SK-N-SH treated with all-trans-retinoic acid at 6 μM for 48 hours (cell line): ENCODE data around the gene COG2.

ENCODE experiments used
- ATAC-seq: fragments of 200-7000 bp; cut with Tn5 transposase; 3 replicates; pipeline ENCODE4 v1.9.1; 2020; ENCODE audit warnings: mild to moderate bottlenecking, moderate library complexity
- ARNTL ChIP-seq: fragments of 450-650 bp; formaldehyde crosslinking; IDR thresholded peaks from 2 replicates; pipeline ENCODE4 v1.5.0; 2020; ENCODE audit warnings: low read depth, mild to moderate bottlenecking, moderate library complexity, borderline replicate concordance
- BACH2 ChIP-seq: fragments of 250-450 bp; sonication (Bioruptor Pico); IDR thresholded peaks from 2 replicates; pipeline ENCODE4 v1.9.0; 2021; ENCODE audit warnings: mild to moderate bottlenecking, borderline replicate concordance
- CSDC2 ChIP-seq: fragments of 250-450 bp; sonication (Bioruptor Pico); IDR thresholded peaks from 2 replicates; pipeline ENCODE4 v1.5.0; 2020; ENCODE audit warnings: mild to moderate bottlenecking, moderate library complexity
- ESRRG ChIP-seq: fragments of 250-450 bp; sonication (Bioruptor Pico); IDR thresholded peaks from 2 replicates; pipeline ENCODE4 v1.6.1; 2021; ENCODE audit warnings: mild to moderate bottlenecking
- GLIS3 ChIP-seq: fragments of 250-450 bp; sonication (Bioruptor Pico); IDR thresholded peaks from 2 replicates; pipeline ENCODE4 v1.5.0; 2020; ENCODE audit warnings: mild to moderate bottlenecking, moderate library complexity
- ISL1 ChIP-seq: fragments of 250-450 bp; sonication (Bioruptor Pico); IDR thresholded peaks from 2 replicates; pipeline ENCODE4 v2.1.2; 2022; ENCODE audit warnings: mild to moderate bottlenecking, moderate library complexity
- OSR1 ChIP-seq: fragments of 250-450 bp; sonication (Bioruptor Pico); IDR thresholded peaks from 2 replicates; pipeline ENCODE4 v1.8.0; 2022; ENCODE audit warnings: moderate library complexity, mild to moderate bottlenecking, inconsistent platforms
- PATZ1 ChIP-seq: fragments of 250-450 bp; sonication (Bioruptor Pico); IDR thresholded peaks from 2 replicates; pipeline ENCODE4 v1.8.0; 2020; ENCODE audit warnings: mild to moderate bottlenecking, moderate library complexity, borderline replicate concordance
- POU6F1 ChIP-seq: fragments of 250-450 bp; sonication (Bioruptor Pico); IDR thresholded peaks from 2 replicates; pipeline ENCODE4 v1.8.0; 2021; ENCODE audit warnings: low read depth, mild to moderate bottlenecking, moderate library complexity, borderline replicate concordance
- PPARA ChIP-seq: fragments of 250-450 bp; sonication (Bioruptor Pico); IDR thresholded peaks from 2 replicates; pipeline ENCODE4 v1.5.0; 2020; ENCODE audit warnings: mild to moderate bottlenecking, borderline replicate concordance
- RARB ChIP-seq: fragments of 250-450 bp; sonication (Bioruptor Pico); IDR thresholded peaks from 2 replicates; pipeline ENCODE4 v1.8.0; 2021; ENCODE audit warnings: mild to moderate bottlenecking, moderate library complexity
- SNAI2 ChIP-seq: fragments of 250-450 bp; sonication (Bioruptor Pico); IDR thresholded peaks from 2 replicates; pipeline ENCODE4 v1.5.0; 2020; ENCODE audit warnings: mild to moderate bottlenecking, moderate library complexity
- TCF4 ChIP-seq: fragments of 250-450 bp; sonication (Bioruptor Pico); IDR thresholded peaks from 2 replicates; pipeline ENCODE4 v1.8.0; 2021; ENCODE audit warnings: mild to moderate bottlenecking, moderate library complexity, borderline replicate concordance
- TOX ChIP-seq: fragments of 250-450 bp; sonication (Bioruptor Pico); IDR thresholded peaks from 2 replicates; pipeline ENCODE4 v1.8.0; 2021; ENCODE audit warnings: mild to moderate bottlenecking, moderate library complexity, borderline replicate concordance
- ZC3H10 ChIP-seq: fragments of 250-450 bp; sonication (Bioruptor Pico); IDR thresholded peaks from 2 replicates; pipeline ENCODE4 v1.5.1; 2021; ENCODE audit warnings: mild to moderate bottlenecking, moderate library complexity
- ZFP30 ChIP-seq: fragments of 450-650 bp; formaldehyde crosslinking; IDR thresholded peaks from 2 replicates; pipeline ENCODE4 v1.5.0; 2022; ENCODE audit warnings: mild to moderate bottlenecking, moderate library complexity
- ZNF565 ChIP-seq: fragments of 450-650 bp; formaldehyde crosslinking; conservative IDR thresholded peaks from 2 replicates; pipeline ENCODE4 v1.5.0; 2020; ENCODE audit warnings: low read depth, mild to moderate bottlenecking, moderate library complexity
- ZNF70 ChIP-seq: fragments of 450-650 bp; formaldehyde crosslinking; IDR thresholded peaks from 2 replicates; pipeline ENCODE4 v1.5.0; 2020; ENCODE audit warnings: mild to moderate bottlenecking, moderate library complexity
- ZNF8 ChIP-seq: fragments of 450-650 bp; formaldehyde crosslinking; IDR thresholded peaks from 2 replicates; pipeline ENCODE4 v1.5.0; 2020; ENCODE audit warnings: mild to moderate bottlenecking, moderate library complexity
- TF ChIP-seq, protein P1 (sequence below): fragments of 250-450 bp; sonication (Bioruptor Pico); IDR thresholded peaks from 2 replicates; pipeline ENCODE4 v1.5.0; 2020; ENCODE audit warnings: mild to moderate bottlenecking, moderate library complexity
- TF ChIP-seq, protein P2 (sequence below): fragments of 250-450 bp; sonication (Bioruptor Pico); IDR thresholded peaks from 2 replicates; pipeline ENCODE4 v1.5.1; 2020; ENCODE audit warnings: low read depth, mild to moderate bottlenecking, moderate library complexity

Gene COG2

DNA sequence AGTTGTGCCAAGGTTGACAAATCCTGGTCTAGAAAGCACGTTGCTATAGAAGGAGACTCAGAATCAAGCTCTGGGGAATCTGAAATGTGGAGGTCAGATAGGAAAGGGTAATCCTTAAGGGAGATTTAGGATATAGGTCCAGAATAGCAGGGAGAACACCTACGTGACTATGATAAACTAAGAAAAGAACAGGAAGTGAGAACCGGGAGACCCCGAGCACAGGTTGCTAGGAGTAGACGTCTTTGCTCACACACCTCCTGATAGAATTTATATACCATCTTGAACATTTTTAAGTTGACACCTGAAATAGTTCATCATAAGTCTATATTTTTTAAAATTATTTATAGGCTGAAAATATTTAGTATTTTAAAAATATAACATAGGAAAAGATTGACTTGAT, 7.9 kb upstream of the COG2 start:
- no peak for ATAC-seq
- TF ChIP-seq OSR1 (CRISPR knock-in tag) = no peak
- TF ChIP-seq PATZ1 (CRISPR knock-in tag) = no peak
- no peak for TF ChIP-seq CSDC2
- TF ChIP-seq ZNF8 = no peak
- TF ChIP-seq ZFP30 = no peak
- TF ChIP-seq, protein P1, sequence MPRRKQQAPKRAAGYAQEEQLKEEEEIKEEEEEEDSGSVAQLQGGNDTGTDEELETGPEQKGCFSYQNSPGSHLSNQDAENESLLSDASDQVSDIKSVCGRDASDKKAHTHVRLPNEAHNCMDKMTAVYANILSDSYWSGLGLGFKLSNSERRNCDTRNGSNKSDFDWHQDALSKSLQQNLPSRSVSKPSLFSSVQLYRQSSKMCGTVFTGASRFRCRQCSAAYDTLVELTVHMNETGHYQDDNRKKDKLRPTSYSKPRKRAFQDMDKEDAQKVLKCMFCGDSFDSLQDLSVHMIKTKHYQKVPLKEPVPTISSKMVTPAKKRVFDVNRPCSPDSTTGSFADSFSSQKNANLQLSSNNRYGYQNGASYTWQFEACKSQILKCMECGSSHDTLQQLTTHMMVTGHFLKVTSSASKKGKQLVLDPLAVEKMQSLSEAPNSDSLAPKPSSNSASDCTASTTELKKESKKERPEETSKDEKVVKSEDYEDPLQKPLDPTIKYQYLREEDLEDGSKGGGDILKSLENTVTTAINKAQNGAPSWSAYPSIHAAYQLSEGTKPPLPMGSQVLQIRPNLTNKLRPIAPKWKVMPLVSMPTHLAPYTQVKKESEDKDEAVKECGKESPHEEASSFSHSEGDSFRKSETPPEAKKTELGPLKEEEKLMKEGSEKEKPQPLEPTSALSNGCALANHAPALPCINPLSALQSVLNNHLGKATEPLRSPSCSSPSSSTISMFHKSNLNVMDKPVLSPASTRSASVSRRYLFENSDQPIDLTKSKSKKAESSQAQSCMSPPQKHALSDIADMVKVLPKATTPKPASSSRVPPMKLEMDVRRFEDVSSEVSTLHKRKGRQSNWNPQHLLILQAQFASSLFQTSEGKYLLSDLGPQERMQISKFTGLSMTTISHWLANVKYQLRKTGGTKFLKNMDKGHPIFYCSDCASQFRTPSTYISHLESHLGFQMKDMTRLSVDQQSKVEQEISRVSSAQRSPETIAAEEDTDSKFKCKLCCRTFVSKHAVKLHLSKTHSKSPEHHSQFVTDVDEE (CRISPR knock-in tag) = no peak
- TF ChIP-seq SNAI2 (CRISPR knock-in tag) = no peak
- TF ChIP-seq ISL1 (CRISPR knock-in tag) = no peak
- TF ChIP-seq TCF4 (CRISPR knock-in tag) = no peak
- TF ChIP-seq ZNF565 (CRISPR knock-in tag) = no peak
- TF ChIP-seq ARNTL = no peak
- no peak for TF ChIP-seq ZNF70 (CRISPR knock-in tag)
- no peak for TF ChIP-seq GLIS3 (CRISPR knock-in tag)
- TF ChIP-seq, protein P2, sequence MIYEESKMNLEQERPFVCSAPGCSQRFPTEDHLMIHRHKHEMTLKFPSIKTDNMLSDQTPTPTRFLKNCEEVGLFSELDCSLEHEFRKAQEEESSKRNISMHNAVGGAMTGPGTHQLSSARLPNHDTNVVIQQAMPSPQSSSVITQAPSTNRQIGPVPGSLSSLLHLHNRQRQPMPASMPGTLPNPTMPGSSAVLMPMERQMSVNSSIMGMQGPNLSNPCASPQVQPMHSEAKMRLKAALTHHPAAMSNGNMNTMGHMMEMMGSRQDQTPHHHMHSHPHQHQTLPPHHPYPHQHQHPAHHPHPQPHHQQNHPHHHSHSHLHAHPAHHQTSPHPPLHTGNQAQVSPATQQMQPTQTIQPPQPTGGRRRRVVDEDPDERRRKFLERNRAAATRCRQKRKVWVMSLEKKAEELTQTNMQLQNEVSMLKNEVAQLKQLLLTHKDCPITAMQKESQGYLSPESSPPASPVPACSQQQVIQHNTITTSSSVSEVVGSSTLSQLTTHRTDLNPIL = no peak
- no peak for TF ChIP-seq PPARA
- no peak for TF ChIP-seq ZC3H10 (CRISPR knock-in tag)

GRCh38 chr1:230636575-230637148, 5.6 kb upstream of the COG2 start:
- TF ChIP-seq CSDC2 = no peak
- no peak for TF ChIP-seq OSR1 (CRISPR knock-in tag)
- TF ChIP-seq ARNTL = no peak
- TF ChIP-seq ZC3H10 (CRISPR knock-in tag) = no peak
- no peak for TF ChIP-seq ZNF70 (CRISPR knock-in tag)
- TF ChIP-seq, protein P1 (CRISPR knock-in tag) = no peak
- no peak for TF ChIP-seq ZNF565 (CRISPR knock-in tag)
- no peak for TF ChIP-seq ZFP30
- TF ChIP-seq TCF4 (CRISPR knock-in tag) = no peak
- no peak for TF ChIP-seq GLIS3 (CRISPR knock-in tag)
- TF ChIP-seq RARB (CRISPR knock-in tag) = no peak
- TF ChIP-seq TOX (CRISPR knock-in tag) = no peak
- ATAC-seq = no peak

- ATAC-seq = no peak
- TF ChIP-seq, protein P2 = no peak
- TF ChIP-seq POU6F1 (CRISPR knock-in tag) (no peak), ISL1 (CRISPR knock-in tag) (no peak), ZFP30 (no peak), TCF4 (CRISPR knock-in tag) (no peak), PPARA (no peak), CSDC2 (no peak), BACH2 (no peak), ESRRG (CRISPR knock-in tag) (no peak), SNAI2 (CRISPR knock-in tag) (no peak), ZNF565 (CRISPR knock-in tag) (no peak), GLIS3 (CRISPR knock-in tag) (no peak), ZNF8 (no peak)
- TF ChIP-seq, protein P1 (CRISPR knock-in tag) = no peak
These were observed 2.5 kb upstream of the COG2 start for GRCh38 chr1:230639714-230640209.
